WTC11 (cell line): ENCODE data around the gene SBF2. TPM values are rescaled to one million over a fixed set of nuclear protein-coding genes. Genes with fewer than 3 reads are reported as not detected.

Experiments used
- ATAC-seq: fragments of 200-7000 bp; cut with Tn5 transposase; 2 replicates; pipeline ENCODE4 v1.10.0; 2021; ENCODE audit warnings: mild to moderate bottlenecking, moderate library complexity
- CTCF ChIA-PET: fragments of 300-600 bp; sonication (Branson Sonifier 250); formaldehyde crosslinking; loops from one replicate; lab custom pipeline; 2021; ENCODE audit warnings: antibody characterized with exemption; lab: Charles Lee
- POLR2A ChIA-PET: fragments of 350-600 bp; sonication (Branson Sonifier 250); formaldehyde crosslinking; loops from one replicate; lab custom pipeline; 2021; ENCODE audit warnings: antibody characterized with exemption; lab: Charles Lee
- DNase-seq: peaks from one replicate; pipeline ENCODE4 v3.0.0; 2021; ENCODE audit warnings: low spot score
- H3K27ac Mint-ChIP-seq: 2 replicates; pipeline ENCODE4 v1.8.0; 2021; ENCODE audit warnings: mixed read lengths
- H3K27me3 Mint-ChIP-seq: 2 replicates; pipeline ENCODE4 v1.8.0; 2021; ENCODE audit warnings: low read depth, mild to moderate bottlenecking, moderate library complexity, mixed read lengths
- H3K36me3 Mint-ChIP-seq: 2 replicates; pipeline ENCODE4 v1.8.0; 2021; ENCODE audit warnings: mixed read lengths
- H3K4me1 Mint-ChIP-seq: 2 replicates; pipeline ENCODE4 v1.8.0; 2022; ENCODE audit warnings: mixed read lengths
- H3K4me3 Mint-ChIP-seq: 2 replicates; pipeline ENCODE4 v1.8.0; 2021; ENCODE audit warnings: mild to moderate bottlenecking, moderate library complexity, mixed read lengths
- H3K9me3 Mint-ChIP-seq: 2 replicates; pipeline ENCODE4 v1.8.0; 2021; ENCODE audit warnings: mixed read lengths
- FOXJ3 ChIP-seq: sonication (generic); formaldehyde crosslinking; IDR thresholded peaks from 2 replicates; pipeline ENCODE4 v1.9.0; 2021; ENCODE audit warnings: missing genetic modification reagents, mild to moderate bottlenecking, borderline replicate concordance
- FOXK1 ChIP-seq: sonication (generic); formaldehyde crosslinking; IDR thresholded peaks from 2 replicates; pipeline ENCODE4 v1.8.0; 2022; ENCODE audit warnings: mild to moderate bottlenecking, moderate library complexity, missing genetic modification reagents
- GABPB1 ChIP-seq: sonication (generic); formaldehyde crosslinking; IDR thresholded peaks from 2 replicates; pipeline ENCODE4 v1.8.1; 2023; ENCODE audit warnings: mild to moderate bottlenecking, missing genetic modification reagents
- KAT7 ChIP-seq: sonication (generic); formaldehyde crosslinking; IDR thresholded peaks from 2 replicates; pipeline ENCODE4 v1.8.1; 2023; ENCODE audit warnings: missing genetic modification reagents, mild to moderate bottlenecking, borderline replicate concordance
- OVOL2 ChIP-seq: fragments of 250-450 bp; sonication (Bioruptor Pico); IDR thresholded peaks from 2 replicates; pipeline ENCODE4 v1.9.0; 2021; ENCODE audit warnings: mild to moderate bottlenecking, borderline replicate concordance
- SMAD4 ChIP-seq: sonication (generic); formaldehyde crosslinking; IDR thresholded peaks from 2 replicates; pipeline ENCODE4 v1.8.0; 2022; ENCODE audit warnings: mild to moderate bottlenecking, missing genetic modification reagents
- ZNF317 ChIP-seq: sonication (generic); formaldehyde crosslinking; IDR thresholded peaks from 2 replicates; pipeline ENCODE4 v1.8.1; 2023; ENCODE audit warnings: low read depth, mild to moderate bottlenecking, moderate library complexity, missing genetic modification reagents, borderline replicate concordance
- ZNF416 ChIP-seq: fragments of 250-450 bp; sonication (Bioruptor Pico); IDR thresholded peaks from 2 replicates; pipeline ENCODE4 v1.9.0; 2021; ENCODE audit warnings: mild to moderate bottlenecking, inconsistent platforms
- total RNA-seq: library from RNA; stranded (reverse); gene quantifications from 3 replicates; pipeline ENCODE4 v1.2.3, GENCODE V29; 2021
- TF ChIP-seq, protein P1 (sequence below): sonication (generic); formaldehyde crosslinking; IDR thresholded peaks from 2 replicates; pipeline ENCODE4 v1.8.0; 2022; ENCODE audit warnings: mild to moderate bottlenecking, missing genetic modification reagents
- TF ChIP-seq, protein P2 (sequence below): sonication (generic); formaldehyde crosslinking; conservative IDR thresholded peaks from 2 replicates; pipeline ENCODE4 v1.8.1; 2023; ENCODE audit warnings: mild to moderate bottlenecking, low read depth, missing genetic modification reagents, moderate library complexity
- TF ChIP-seq, protein P3 (sequence below): sonication (generic); formaldehyde crosslinking; IDR thresholded peaks from 2 replicates; pipeline ENCODE4 v1.8.1; 2023; ENCODE audit warnings: mild to moderate bottlenecking, missing genetic modification reagents

SBF2 gene
- total RNA-seq, 1 experiment from 2014 or later = 47.6 TPM

DNA sequence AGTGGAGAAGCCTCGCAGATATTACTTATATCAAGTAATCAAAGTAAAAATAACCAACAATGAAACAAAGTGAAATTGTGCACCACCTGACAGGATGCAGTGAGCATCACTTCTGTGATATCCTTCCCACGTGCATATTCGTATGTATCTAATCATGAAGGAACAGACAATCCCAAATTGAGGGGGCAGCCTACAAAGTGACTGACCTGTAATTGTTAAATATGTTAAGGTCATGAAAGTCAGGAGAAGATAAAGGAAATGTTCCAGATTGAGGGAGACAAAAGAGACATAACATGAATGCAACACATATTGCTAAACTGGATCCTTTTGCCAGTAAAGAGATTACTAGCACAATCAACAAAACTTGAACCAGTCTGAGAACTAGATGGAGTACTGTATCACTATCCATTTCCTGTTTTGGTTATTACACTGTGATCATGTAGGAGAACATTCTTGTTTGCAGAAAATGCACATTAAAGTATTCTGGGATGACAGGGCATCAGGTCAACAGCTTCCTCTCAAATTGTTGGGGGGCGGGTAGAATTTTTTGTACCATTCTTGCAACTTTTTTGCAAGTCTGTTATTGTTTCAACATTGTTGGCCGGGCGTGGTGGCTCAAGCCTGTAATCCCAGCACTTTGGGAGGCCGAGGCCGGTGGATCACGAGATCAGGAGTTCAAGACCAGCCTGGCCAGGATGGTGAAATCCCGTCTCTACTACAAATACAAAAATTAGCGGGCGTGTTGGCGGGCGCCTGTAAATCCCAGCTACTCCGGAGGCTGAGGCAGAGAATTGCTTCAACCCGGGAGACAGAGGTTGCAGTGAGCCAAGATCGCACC lies 2.0 kb downstream of the SBF2 start (continued):
- TF ChIP-seq ZNF416 (CRISPR knock-in tag) = no peak
- TF ChIP-seq KAT7 = no peak
- no peak for TF ChIP-seq FOXJ3 (CRISPR knock-in tag)
- TF ChIP-seq, protein P1, sequence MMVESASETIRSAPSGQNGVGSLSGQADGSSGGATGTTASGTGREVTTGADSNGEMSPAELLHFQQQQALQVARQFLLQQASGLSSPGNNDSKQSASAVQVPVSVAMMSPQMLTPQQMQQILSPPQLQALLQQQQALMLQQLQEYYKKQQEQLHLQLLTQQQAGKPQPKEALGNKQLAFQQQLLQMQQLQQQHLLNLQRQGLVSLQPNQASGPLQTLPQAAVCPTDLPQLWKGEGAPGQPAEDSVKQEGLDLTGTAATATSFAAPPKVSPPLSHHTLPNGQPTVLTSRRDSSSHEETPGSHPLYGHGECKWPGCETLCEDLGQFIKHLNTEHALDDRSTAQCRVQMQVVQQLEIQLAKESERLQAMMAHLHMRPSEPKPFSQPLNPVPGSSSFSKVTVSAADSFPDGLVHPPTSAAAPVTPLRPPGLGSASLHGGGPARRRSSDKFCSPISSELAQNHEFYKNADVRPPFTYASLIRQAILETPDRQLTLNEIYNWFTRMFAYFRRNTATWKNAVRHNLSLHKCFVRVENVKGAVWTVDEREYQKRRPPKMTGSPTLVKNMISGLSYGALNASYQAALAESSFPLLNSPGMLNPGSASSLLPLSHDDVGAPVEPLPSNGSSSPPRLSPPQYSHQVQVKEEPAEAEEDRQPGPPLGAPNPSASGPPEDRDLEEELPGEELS = no peak
- TF ChIP-seq, protein P2, sequence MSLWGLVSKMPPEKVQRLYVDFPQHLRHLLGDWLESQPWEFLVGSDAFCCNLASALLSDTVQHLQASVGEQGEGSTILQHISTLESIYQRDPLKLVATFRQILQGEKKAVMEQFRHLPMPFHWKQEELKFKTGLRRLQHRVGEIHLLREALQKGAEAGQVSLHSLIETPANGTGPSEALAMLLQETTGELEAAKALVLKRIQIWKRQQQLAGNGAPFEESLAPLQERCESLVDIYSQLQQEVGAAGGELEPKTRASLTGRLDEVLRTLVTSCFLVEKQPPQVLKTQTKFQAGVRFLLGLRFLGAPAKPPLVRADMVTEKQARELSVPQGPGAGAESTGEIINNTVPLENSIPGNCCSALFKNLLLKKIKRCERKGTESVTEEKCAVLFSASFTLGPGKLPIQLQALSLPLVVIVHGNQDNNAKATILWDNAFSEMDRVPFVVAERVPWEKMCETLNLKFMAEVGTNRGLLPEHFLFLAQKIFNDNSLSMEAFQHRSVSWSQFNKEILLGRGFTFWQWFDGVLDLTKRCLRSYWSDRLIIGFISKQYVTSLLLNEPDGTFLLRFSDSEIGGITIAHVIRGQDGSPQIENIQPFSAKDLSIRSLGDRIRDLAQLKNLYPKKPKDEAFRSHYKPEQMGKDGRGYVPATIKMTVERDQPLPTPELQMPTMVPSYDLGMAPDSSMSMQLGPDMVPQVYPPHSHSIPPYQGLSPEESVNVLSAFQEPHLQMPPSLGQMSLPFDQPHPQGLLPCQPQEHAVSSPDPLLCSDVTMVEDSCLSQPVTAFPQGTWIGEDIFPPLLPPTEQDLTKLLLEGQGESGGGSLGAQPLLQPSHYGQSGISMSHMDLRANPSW (CRISPR knock-in tag) = no peak
- TF ChIP-seq, protein P3, sequence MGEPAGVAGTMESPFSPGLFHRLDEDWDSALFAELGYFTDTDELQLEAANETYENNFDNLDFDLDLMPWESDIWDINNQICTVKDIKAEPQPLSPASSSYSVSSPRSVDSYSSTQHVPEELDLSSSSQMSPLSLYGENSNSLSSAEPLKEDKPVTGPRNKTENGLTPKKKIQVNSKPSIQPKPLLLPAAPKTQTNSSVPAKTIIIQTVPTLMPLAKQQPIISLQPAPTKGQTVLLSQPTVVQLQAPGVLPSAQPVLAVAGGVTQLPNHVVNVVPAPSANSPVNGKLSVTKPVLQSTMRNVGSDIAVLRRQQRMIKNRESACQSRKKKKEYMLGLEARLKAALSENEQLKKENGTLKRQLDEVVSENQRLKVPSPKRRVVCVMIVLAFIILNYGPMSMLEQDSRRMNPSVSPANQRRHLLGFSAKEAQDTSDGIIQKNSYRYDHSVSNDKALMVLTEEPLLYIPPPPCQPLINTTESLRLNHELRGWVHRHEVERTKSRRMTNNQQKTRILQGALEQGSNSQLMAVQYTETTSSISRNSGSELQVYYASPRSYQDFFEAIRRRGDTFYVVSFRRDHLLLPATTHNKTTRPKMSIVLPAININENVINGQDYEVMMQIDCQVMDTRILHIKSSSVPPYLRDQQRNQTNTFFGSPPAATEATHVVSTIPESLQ (CRISPR knock-in tag) = no peak

DNA sequence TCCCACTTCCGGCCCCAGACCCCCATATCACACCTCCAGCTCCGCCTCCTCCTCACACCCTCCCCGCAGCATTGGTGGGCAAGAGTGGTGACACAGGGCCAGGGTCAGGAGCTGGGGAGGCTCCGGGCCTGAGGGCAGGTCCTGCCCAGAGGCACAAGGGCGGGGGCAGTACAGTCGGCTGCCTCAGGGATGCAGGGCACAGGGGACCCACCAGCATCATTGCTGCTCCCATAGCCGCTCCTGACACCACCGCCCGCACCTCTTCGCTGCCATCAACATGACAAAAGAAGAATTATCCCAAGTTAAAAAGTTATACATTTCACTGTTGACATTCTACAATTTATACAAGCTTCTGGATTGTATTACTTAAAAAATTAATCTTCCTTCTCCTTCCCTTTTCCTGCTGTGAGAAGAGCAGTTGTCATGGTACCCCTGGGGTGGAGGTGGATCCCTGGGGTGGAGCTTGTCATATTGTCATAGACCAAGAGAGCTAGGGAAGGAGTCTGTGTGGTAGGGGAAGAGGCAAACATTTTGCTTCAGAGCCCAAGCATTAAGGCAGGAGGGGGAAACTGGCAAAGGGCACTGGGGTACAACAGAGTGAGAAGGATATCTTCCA lies 4.1 kb downstream of the SBF2 start:
- peak; percentile 57; the same call in 1 of the 2 replicates for TF ChIP-seq ZNF317 (CRISPR knock-in tag)
- TF ChIP-seq FOXK1 = no peak
- TF ChIP-seq, all 79 proteins: peak for 1
- no peak for DNase-seq
- no peaks in the 10 kb centered on the region for H3K9me3 Mint-ChIP-seq
- H3K4me3 Mint-ChIP-seq = no peak overlapping the region
- H3K27ac Mint-ChIP-seq = no peak overlapping the region
- peaks cover 3% of the 10 kb centered on the region; the same call in 1 of the 2 replicates for H3K36me3 Mint-ChIP-seq
- CTCF ChIA-PET = interaction anchor here (1.4 to 2.5 kb wide), 2 partner anchors 15 to 38 kb away, joined by 3 to 10 read pairs; partner anchors contain the start of gene ADM
- no peaks in the 10 kb centered on the region for H3K27me3 Mint-ChIP-seq
- no peak for ATAC-seq
- peaks cover 38% of the 10 kb centered on the region for H3K4me1 Mint-ChIP-seq
- POLR2A ChIA-PET = no interaction called here

DNA sequence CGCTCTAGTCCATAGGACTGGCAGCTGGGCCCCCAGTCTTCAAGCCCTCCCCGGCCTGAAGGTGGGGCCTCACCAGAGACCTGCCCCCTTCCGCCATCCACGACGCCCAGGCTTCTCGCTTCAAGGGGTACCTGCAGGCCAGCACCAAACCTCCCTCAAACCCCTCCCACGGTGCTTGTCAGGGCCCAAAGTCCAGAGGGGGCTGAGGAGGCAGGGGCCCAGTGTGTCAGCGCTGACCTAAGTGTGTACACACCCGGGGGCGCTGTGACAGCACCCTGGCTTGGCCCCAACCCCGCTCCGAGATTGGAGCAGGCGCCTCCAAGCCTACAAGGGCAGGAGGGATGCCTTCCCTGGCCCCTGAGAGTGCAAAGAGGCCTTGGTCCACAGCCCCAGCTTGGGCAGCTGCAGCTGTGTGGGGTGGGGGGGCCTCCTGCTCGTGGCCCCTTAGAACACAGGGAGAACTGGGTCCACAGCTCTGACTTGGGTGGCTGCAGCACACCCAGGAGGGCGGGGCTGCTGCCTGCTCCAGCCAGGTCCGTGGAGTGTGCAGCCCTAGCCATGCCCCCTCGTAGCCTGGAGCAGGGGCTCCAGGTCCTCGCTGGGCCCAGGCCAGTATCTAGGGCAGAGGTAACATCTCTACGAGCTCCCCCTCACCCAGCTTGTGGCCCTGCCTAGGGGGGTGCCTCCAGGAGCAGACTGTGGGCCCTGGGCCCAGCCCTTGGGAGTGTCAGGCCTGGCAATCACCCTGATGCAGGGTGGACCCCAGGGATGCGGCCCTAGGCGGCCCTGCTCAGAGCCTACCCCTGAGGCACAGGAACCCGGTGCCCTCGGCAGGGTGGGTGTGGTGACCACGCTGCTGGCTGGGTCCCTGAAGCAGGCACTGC lies 4.9 kb downstream of the SBF2 start:
- CTCF ChIA-PET = interaction anchor here (1.4 to 2.5 kb wide), 2 partner anchors 15 to 37 kb away, joined by 3 to 10 read pairs; partner anchors contain the start of gene ADM

More for the DNA sequence above, 4.9 kb downstream of the SBF2 start:
- DNase-seq = no peak
- Mint-ChIP-seq H3K9me3 (no peaks in the 10 kb centered on the region), H3K4me1 (peaks cover 36% of the 10 kb centered on the region), H3K27me3 (no peaks in the 10 kb centered on the region), H3K36me3 (peaks cover 3% of the 10 kb centered on the region; the same call in 1 of the 2 replicates), H3K27ac (0 out of 2 replicates have a peak overlapping the region, but pooled peaks have one; percentile 46), H3K4me3 (no peak overlapping the region)
- POLR2A ChIA-PET = no interaction called here
- TF ChIP-seq GABPB1 (CRISPR knock-in tag) = peak; percentile 59; the same call in 1 of the 2 replicates
- TF ChIP-seq OVOL2 (CRISPR knock-in tag) = no peak
- no peak for TF ChIP-seq SMAD4
- no peak for ATAC-seq
